GM21825 (cell line): ENCODE measurements around the gene RREB1.
"Not testable (repeated sequence)": the region's sequence is repeated elsewhere in the genome, so short reads cannot be mapped to it uniquely, and the experiment has no call there.

Experiments
- ATAC-seq: cut with Tn5 transposase; IDR thresholded peaks from one replicate; pipeline ENCODE4 v1.9.1; 2021; ENCODE audit warnings: mild to moderate bottlenecking, moderate library complexity; ENCODE audit not compliant: unreplicated experiment

RREB1 gene

GRCh38 chr6:7257521-7258230 is 149.9 kb downstream of the RREB1 start:
- ATAC-seq, result no peak

GRCh38 chr6:7258231-7258763 is 150.5 kb downstream of the RREB1 start:
- ATAC-seq, result no peak

- ATAC-seq, result no peak
Measured at GRCh38 chr6:7260291-7261031, 152.7 kb downstream of the RREB1 start.

GRCh38 chr6:7261032-7261841 is 153.5 kb downstream of the RREB1 start:
- peak; percentile 75 for ATAC-seq

- no peak for ATAC-seq
Measured at GRCh38 chr6:7261852-7262461, 154.2 kb downstream of the RREB1 start.

- no peak for ATAC-seq
Measured at GRCh38 chr6:7262746-7263518, 155.2 kb downstream of the RREB1 start.

GRCh38 chr6:7263519-7263805 is 155.7 kb downstream of the RREB1 start:
- not testable (repeated sequence) for ATAC-seq

GRCh38 chr6:7264041-7264440 is 156.3 kb downstream of the RREB1 start:
- no peak for ATAC-seq

- ATAC-seq, result no peak
Measured at GRCh38 chr6:7264686-7265384, 157.1 kb downstream of the RREB1 start.

GRCh38 chr6:7265385-7265726 is 157.6 kb downstream of the RREB1 start:
- not testable (repeated sequence) for ATAC-seq

GRCh38 chr6:7267071-7267465 is 159.3 kb downstream of the RREB1 start:
- no peak for ATAC-seq

- no peak for ATAC-seq
Measured at GRCh38 chr6:7267466-7268091, 159.8 kb downstream of the RREB1 start.

- no peak for ATAC-seq
Measured at GRCh38 chr6:7268362-7268761, 160.6 kb downstream of the RREB1 start.

- no peak for ATAC-seq
Measured at GRCh38 chr6:7268816-7269555, 161.2 kb downstream of the RREB1 start.

GRCh38 chr6:7269816-7270215 is 162.1 kb downstream of the RREB1 start:
- no peak for ATAC-seq

- no peak for ATAC-seq
Measured at GRCh38 chr6:7270320-7271204, 162.8 kb downstream of the RREB1 start.

- ATAC-seq, result no peak
Measured at GRCh38 chr6:7271205-7271534, 163.4 kb downstream of the RREB1 start.

GRCh38 chr6:7273709-7274108 is 165.9 kb downstream of the RREB1 start:
- no peak for ATAC-seq
